DOHH2 (cell line): ENCODE results near the gene ZNF256.
A peak's percentile ranks its signal among the peaks of the same experiment; 100 is the strongest.
"Not testable (repeated sequence)": the region's sequence is repeated elsewhere in the genome, so short reads cannot be mapped to it uniquely, and the experiment has no call there.

Experiments used
- H3F3A ChIP-seq: fragments of 200-600 bp; sonication (generic), shearing (Covaris generic); 2 replicates; pipeline ENCODE4 v1.6.0; 2016; ENCODE audit warnings: antibody characterized with exemption, mild to moderate bottlenecking; ENCODE audit not compliant: control insufficient read depth, insufficient read depth
- H3K27ac ChIP-seq: fragments of 200-600 bp; sonication (generic); 2 replicates; pipeline ENCODE4 v1.5.1; 2014; ENCODE audit warnings: low read depth, mild to moderate bottlenecking, low read length, moderate library complexity
- H3K27me3 ChIP-seq: fragments of 200-600 bp; sonication (generic); 2 replicates; pipeline ENCODE4 v1.6.1; 2014; ENCODE audit warnings: mild to moderate bottlenecking, low read length, mixed read lengths; ENCODE audit not compliant: control insufficient read depth
- H3K36me3 ChIP-seq: fragments of 200-600 bp; sonication (generic); 2 replicates; pipeline ENCODE4 v1.6.1; 2014; ENCODE audit warnings: mild to moderate bottlenecking, low read length, moderate library complexity, mixed read lengths; ENCODE audit not compliant: control insufficient read depth
- H3K4me1 ChIP-seq: fragments of 200-600 bp; sonication (generic); 2 replicates; pipeline ENCODE4 v1.6.1; 2014; ENCODE audit warnings: mild to moderate bottlenecking, low read length, mixed read lengths; ENCODE audit not compliant: control insufficient read depth
- H3K4me2 ChIP-seq: fragments of 200-600 bp; sonication (generic); 2 replicates; pipeline ENCODE4 v1.6.0; 2014; ENCODE audit warnings: mild to moderate bottlenecking, low read length, moderate library complexity
- H3K4me3 ChIP-seq: fragments of 200-600 bp; sonication (generic); 2 replicates; pipeline ENCODE4 v1.5.1; 2014; ENCODE audit warnings: mild to moderate bottlenecking, low read length, mixed read lengths
- H3K79me2 ChIP-seq: fragments of 200-600 bp; sonication (generic); 2 replicates; pipeline ENCODE4 v1.6.1; 2014; ENCODE audit warnings: mild to moderate bottlenecking, low read length, mixed read lengths; ENCODE audit not compliant: control insufficient read depth
- H3K9me2 ChIP-seq: fragments of 200-600 bp; sonication (generic); replicated peaks from 2 replicates; pipeline ENCODE4 v1.6.1; 2014; ENCODE audit warnings: mild to moderate bottlenecking, low read length, mixed read lengths; ENCODE audit not compliant: control insufficient read depth
- H3K9me3 ChIP-seq: fragments of 200-600 bp; sonication (generic); 2 replicates; pipeline ENCODE4 v1.6.1; 2014; ENCODE audit warnings: antibody characterized with exemption, low read length, mixed read lengths; ENCODE audit not compliant: control insufficient read depth, insufficient read depth
- H4K20me1 ChIP-seq: fragments of 200-600 bp; sonication (generic); 2 replicates; pipeline ENCODE4 v1.6.0; 2014; ENCODE audit warnings: low read depth, mild to moderate bottlenecking, antibody characterized with exemption, low read length, moderate library complexity; ENCODE audit not compliant: control insufficient read depth, insufficient read depth
- CTCF ChIP-seq: fragments of 200-600 bp; sonication (generic); IDR thresholded peaks from one replicate; pipeline ENCODE4 v1.5.1; 2014; ENCODE audit warnings: antibody characterized with exemption, mild to moderate bottlenecking, low read depth, low read length; ENCODE audit not compliant: poor library complexity, severe bottlenecking
- EZH2phosphoT487 ChIP-seq: fragments of 200-600 bp; sonication (generic); IDR thresholded peaks from 2 replicates; pipeline ENCODE4 v1.6.1; 2017; ENCODE audit warnings: borderline replicate concordance, mild to moderate bottlenecking, antibody characterized with exemption, low read length, moderate library complexity, mixed read lengths

The ZNF256 gene

GRCh38 chr19:57934820-57935665 lies 12.5 kb downstream of the ZNF256 start, which contains the start of gene ZNF418:
Gene ZNF418 (minus strand): TSS chr19:57935402. CDS start chr19:57933822, 1,580 bp downstream.
- no peaks in the 10 kb centered on the region for H3F3A ChIP-seq
- H3K4me3 ChIP-seq = peak within 1 kb of the TSS; percentile 27; the same call in 1 of the 2 replicates
- no peaks in the 10 kb centered on the region for H3K79me2 ChIP-seq
- no peaks in the 10 kb centered on the region for H3K4me1 ChIP-seq
- TF ChIP-seq CTCF (no peak), EZH2phosphoT487 (no peak)
- no peak within 1 kb of the TSS for H3K27ac ChIP-seq
- no peaks in the 10 kb centered on the region for H3K9me2 ChIP-seq
- H3K9me3 ChIP-seq = peaks cover 40% of the 10 kb centered on the region
- H3K27me3 ChIP-seq = no peaks in the 10 kb centered on the region
- H3K4me2 ChIP-seq = no peak within 1 kb of the TSS
- H4K20me1 ChIP-seq = no peaks in the 10 kb centered on the region
- H3K36me3 ChIP-seq = no peaks in the 10 kb centered on the region

- TF ChIP-seq CTCF = no peak
- TF ChIP-seq EZH2phosphoT487 = no peak
- no peaks in the 10 kb centered on the region for H3K27me3 ChIP-seq
- H3K4me3 ChIP-seq = no peak overlapping the region
These were observed 19.9 kb downstream of the ZNF256 start for GRCh38 chr19:57927587-57927986.

GRCh38 chr19:57916168-57916995 lies 31.1 kb downstream of the ZNF256 start, which contains the start of gene ZNF417:
Gene ZNF417 (minus strand): TSS chr19:57916592. CDS start chr19:57916411, 181 bp downstream.
- not testable (repeated sequence) for H3K79me2 ChIP-seq, H3K27me3 ChIP-seq, H3K9me2 ChIP-seq, H3F3A ChIP-seq, H4K20me1 ChIP-seq, H3K36me3 ChIP-seq, H3K4me1 ChIP-seq, H3K27ac ChIP-seq
- peak; percentile 27 for TF ChIP-seq CTCF
- Histone ChIP-seq H3K4me2 (peak within 1 kb of the TSS; percentile 62), H3K9me3 (peaks cover 19% of the 10 kb centered on the region), H3K4me3 (peak within 1 kb of the TSS; percentile 71)

More at GRCh38 chr19:57927587-57927986, 19.9 kb downstream of the ZNF256 start:
- Histone ChIP-seq H4K20me1 (no peaks in the 10 kb centered on the region), H3K4me1 (no peaks in the 10 kb centered on the region), H3K9me3 (peaks cover 33% of the 10 kb centered on the region; the same call in 1 of the 2 replicates), H3K9me2 (no peaks in the 10 kb centered on the region), H3K27ac (no peak overlapping the region), H3K4me2 (no peak overlapping the region), H3K79me2 (no peaks in the 10 kb centered on the region), H3F3A (no peaks in the 10 kb centered on the region), H3K36me3 (no peaks in the 10 kb centered on the region)
